Mesenchymal stem cell (in vitro differentiated cells and primary cell): Measurements from ENCODE around the gene POLDIP2.

Experiments
- DNase-seq: peaks from one replicate; pipeline ENCODE4 v3.0.0-alpha.2; 2013
- H2AFZ ChIP-seq: one replicate; pipeline ENCODE4 v1.6.1; 2013; ENCODE audit warnings: low read depth, mild to moderate bottlenecking, control low read depth, inconsistent platforms, low read length, moderate library complexity
- H2AK5ac ChIP-seq: 2 replicates; pipeline ENCODE4 v1.6.1; 2013; ENCODE audit warnings: low read length, moderate library complexity, mild to moderate bottlenecking, inconsistent platforms; ENCODE audit not compliant: severe bottlenecking
- H2BK120ac ChIP-seq: one replicate; pipeline ENCODE4 v1.6.1; 2013; ENCODE audit warnings: low read depth, mild to moderate bottlenecking, inconsistent platforms, low read length, moderate library complexity
- H2BK12ac ChIP-seq, 2 experiments: one replicate each; pipeline ENCODE4 v1.6.1; 2013; ENCODE audit warnings: inconsistent platforms in 2 of 2, low read length in 2 of 2, mild to moderate bottlenecking in 2 of 2, moderate library complexity in 2 of 2, control low read depth in 1 of 2
- H2BK15ac ChIP-seq: one replicate; pipeline ENCODE4 v1.6.1; 2013; ENCODE audit warnings: mild to moderate bottlenecking, low read depth, inconsistent platforms; ENCODE audit not compliant: poor library complexity, severe bottlenecking
- H2BK5ac ChIP-seq: 2 replicates; pipeline ENCODE4 v1.6.1; 2013; ENCODE audit warnings: low read depth, mild to moderate bottlenecking, low read length, control low read depth, inconsistent platforms; ENCODE audit not compliant: poor library complexity, severe bottlenecking
- H3K14ac ChIP-seq, 2 experiments: one replicate each; pipeline ENCODE4 v1.6.1; 2013; ENCODE audit warnings: inconsistent platforms in 2 of 2, low read length in 2 of 2, control low read depth in 1 of 2, mild to moderate bottlenecking in 1 of 2, moderate library complexity in 1 of 2
- H3K18ac ChIP-seq, 2 experiments: one replicate each; pipeline ENCODE4 v1.6.1; 2013; ENCODE audit warnings: inconsistent platforms in 2 of 2, low read length in 2 of 2, control low read depth in 1 of 2, low read depth in 1 of 2, mild to moderate bottlenecking in 1 of 2
- H3K23ac ChIP-seq, 2 experiments: one replicate each; pipeline ENCODE4 v1.6.1; 2013; ENCODE audit warnings: inconsistent platforms in 2 of 2, low read length in 2 of 2, mild to moderate bottlenecking in 2 of 2, moderate library complexity in 2 of 2, control low read depth in 1 of 2
- H3K27ac ChIP-seq: 2 replicates; pipeline ENCODE4 v1.5.1; 2013; ENCODE audit warnings: mild to moderate bottlenecking, moderate library complexity, low read length, control low read depth, inconsistent platforms; ENCODE audit not compliant: poor library complexity, severe bottlenecking
- H3K27me3 ChIP-seq, 2 experiments: 2 replicates each; pipeline versions ENCODE4 v1.6.1 to v1.7.0; 2013; ENCODE audit warnings: low read length in 2 of 2, mild to moderate bottlenecking in 2 of 2, moderate library complexity in 2 of 2, control low read depth in 1 of 2, inconsistent platforms in 1 of 2; ENCODE audit not compliant: control insufficient read depth in 1 of 2, insufficient read depth in 1 of 2
- H3K36me3 ChIP-seq, 2 experiments: 2 replicates each; pipeline versions ENCODE4 v1.6.1 to v1.7.0; 2013; ENCODE audit warnings: low read length in 2 of 2, control low read depth in 1 of 2, inconsistent platforms in 1 of 2, low read depth in 1 of 2, mild to moderate bottlenecking in 1 of 2; ENCODE audit not compliant: insufficient read depth in 2 of 2, control insufficient read depth in 1 of 2
- H3K4ac ChIP-seq, 2 experiments: one replicate each; pipeline ENCODE4 v1.6.1; 2013; ENCODE audit warnings: inconsistent platforms in 2 of 2, low read length in 2 of 2, mild to moderate bottlenecking in 2 of 2, moderate library complexity in 2 of 2, control low read depth in 1 of 2, low read depth in 1 of 2
- H3K4me1 ChIP-seq: 2 replicates; pipeline ENCODE4 v1.6.1; 2013; ENCODE audit warnings: low read depth, low read length, control low read depth; ENCODE audit not compliant: control insufficient read depth, insufficient read depth
- H3K4me2 ChIP-seq: 2 replicates; pipeline ENCODE4 v1.6.1; 2013; ENCODE audit warnings: low read length, mild to moderate bottlenecking, inconsistent platforms; ENCODE audit not compliant: poor library complexity, severe bottlenecking
- H3K4me3 ChIP-seq, 2 experiments: 2 replicates each; pipeline versions ENCODE4 v1.5.1 to v1.7.0; 2013; ENCODE audit warnings: low read length in 2 of 2, mild to moderate bottlenecking in 2 of 2, control low read depth in 1 of 2, low read depth in 1 of 2; ENCODE audit not compliant: insufficient read depth in 1 of 2
- H3K79me1 ChIP-seq: replicated peaks from 2 replicates; pipeline ENCODE4 v1.6.1; 2013; ENCODE audit warnings: mild to moderate bottlenecking, control low read depth, low read length, inconsistent platforms; ENCODE audit not compliant: poor library complexity, severe bottlenecking
- H3K9ac ChIP-seq: 2 replicates; pipeline ENCODE4 v1.7.0; 2013; ENCODE audit warnings: mild to moderate bottlenecking, low read length, moderate library complexity
- H3K9me3 ChIP-seq: 2 replicates; pipeline ENCODE4 v1.7.0; 2013; ENCODE audit warnings: mild to moderate bottlenecking, low read length; ENCODE audit not compliant: control insufficient read depth
- H4K8ac ChIP-seq: one replicate; pipeline ENCODE4 v1.6.1; 2013; ENCODE audit warnings: inconsistent platforms, mild to moderate bottlenecking, low read length, moderate library complexity
- H4K91ac ChIP-seq: one replicate; pipeline ENCODE4 v1.6.1; 2013; ENCODE audit warnings: mild to moderate bottlenecking, low read length, inconsistent platforms
- WGBS: methylation state at CpG from one replicate; pipeline ENCODE4 v1.1.7; 2013; ENCODE audit warnings: mixed read lengths; 5-methylcytosine and 5-hydroxymethylcytosine counted together

Gene POLDIP2

GRCh38 chr17:28330671-28331070, 26.7 kb downstream of the POLDIP2 start:
- no peak overlapping the region for H3K27ac ChIP-seq

DNA sequence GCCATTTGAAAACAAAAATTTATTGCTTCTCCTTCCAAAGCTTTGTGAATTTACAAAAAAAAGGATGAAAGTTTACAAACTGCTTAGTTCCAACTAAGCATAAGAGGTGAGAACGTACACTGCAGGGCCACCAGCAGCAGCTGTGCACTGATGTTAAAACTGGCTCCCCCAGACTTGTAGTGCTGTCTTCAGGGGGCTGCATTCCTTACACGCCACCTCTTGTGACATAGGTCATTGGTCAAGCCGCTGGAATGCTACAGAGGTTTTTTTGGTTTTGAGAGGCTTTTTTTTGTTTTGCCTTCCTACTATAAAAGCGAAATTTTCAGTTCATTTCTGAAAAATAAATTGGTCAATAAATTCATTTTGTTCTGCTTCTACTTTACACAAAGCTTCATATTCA, 29.0 kb downstream of the POLDIP2 start:
- H2BK15ac ChIP-seq = no peak overlapping the region
- H2AFZ ChIP-seq = no peak overlapping the region
- H2AK5ac ChIP-seq = no peak overlapping the region
- H2BK5ac ChIP-seq = no peak overlapping the region
- H3K4me3 ChIP-seq = no peak overlapping the region
- H3K9me3 ChIP-seq = no peaks in the 10 kb centered on the region
- no peak overlapping the region for H3K9ac ChIP-seq
- H3K4ac ChIP-seq = no peak overlapping the region
- H3K18ac ChIP-seq = no peak overlapping the region
- peak; percentile 49 for DNase-seq
- H3K4me2 ChIP-seq = no peak overlapping the region
- peak overlapping the region; percentile 61 for H3K27ac ChIP-seq
- no peaks in the 10 kb centered on the region for H3K27me3 ChIP-seq
- no peak overlapping the region for H2BK12ac ChIP-seq
- H4K91ac ChIP-seq = no peak overlapping the region
- peaks cover 28 to 62% of the 10 kb centered on the region in 2 experiments for H3K36me3 ChIP-seq
- H3K4me1 ChIP-seq = peaks cover 9% of the 10 kb centered on the region
- H4K8ac ChIP-seq = no peak overlapping the region
- H3K79me1 ChIP-seq = peaks cover 35% of the 10 kb centered on the region
- WGBS = 49% methylated on average over 3 of the region's 4 CpGs
- H3K14ac ChIP-seq = no peak overlapping the region
- no peak overlapping the region for H2BK120ac ChIP-seq
- H3K23ac ChIP-seq = no peak overlapping the region

More at GRCh38 chr17:28330671-28331070, 26.7 kb downstream of the POLDIP2 start:
- H2AFZ ChIP-seq = no peak overlapping the region
- H3K36me3 ChIP-seq = peaks cover 28 to 60% of the 10 kb centered on the region in 2 experiments
- H3K9me3 ChIP-seq = no peaks in the 10 kb centered on the region
- H4K8ac ChIP-seq = no peak overlapping the region
- no peak for DNase-seq
- peaks cover 17% of the 10 kb centered on the region for H3K4me1 ChIP-seq
- H3K27me3 ChIP-seq = no peaks in the 10 kb centered on the region
- no peak overlapping the region for H3K4me2 ChIP-seq
- no peak overlapping the region for H2BK120ac ChIP-seq
- H3K23ac ChIP-seq = no peak overlapping the region
- no peak overlapping the region for H4K91ac ChIP-seq
- no peak overlapping the region for H2AK5ac ChIP-seq
- no peak overlapping the region for H3K14ac ChIP-seq
- H3K4me3 ChIP-seq = no peak overlapping the region
- H2BK15ac ChIP-seq = no peak overlapping the region
- 97% methylated on average over 5 of the region's 5 CpGs for WGBS
- H3K9ac ChIP-seq = no peak overlapping the region
- no peak overlapping the region for H2BK12ac ChIP-seq
- peaks cover 39% of the 10 kb centered on the region for H3K79me1 ChIP-seq
- no peak overlapping the region for H3K4ac ChIP-seq
- no peak overlapping the region for H3K18ac ChIP-seq
- no peak overlapping the region for H2BK5ac ChIP-seq

- Histone ChIP-seq H2BK12ac (no peak overlapping the region), H3K4me3 (no peak overlapping the region), H2AK5ac (no peak overlapping the region), H3K9ac (peak overlapping the region; percentile 5), H2BK15ac (no peak overlapping the region), H2AFZ (no peak overlapping the region), H2BK5ac (no peak overlapping the region), H3K4me1 (peaks cover 7% of the 10 kb centered on the region), H2BK120ac (no peak overlapping the region), H3K23ac (no peak overlapping the region), H3K9me3 (no peaks in the 10 kb centered on the region), H3K27ac (peak overlapping the region; percentile 61), H3K27me3 (no peaks in the 10 kb centered on the region), H4K91ac (no peak overlapping the region), H3K4me2 (no peak overlapping the region), H3K79me1 (peaks cover 36% of the 10 kb centered on the region), H4K8ac (no peak overlapping the region), H3K14ac (no peak overlapping the region), H3K18ac (no peak overlapping the region), H3K36me3 (peaks cover 28 to 62% of the 10 kb centered on the region in 2 experiments), H3K4ac (no peak overlapping the region)
- 83% methylated on average over 2 of the region's 3 CpGs for WGBS
- peak; percentile 26 for DNase-seq
Measured at GRCh38 chr17:28327709-28328108, 29.6 kb downstream of the POLDIP2 start.

GRCh38 chr17:28327031-28327607, 30.2 kb downstream of the POLDIP2 start:
- Histone ChIP-seq H3K36me3 (peaks cover 27 to 61% of the 10 kb centered on the region in 2 experiments), H3K27ac (no peak overlapping the region), H3K18ac (no peak overlapping the region), H3K23ac (no peak overlapping the region), H4K91ac (no peak overlapping the region), H3K4me1 (peaks cover 7% of the 10 kb centered on the region), H2BK120ac (no peak overlapping the region), H2BK15ac (no peak overlapping the region), H3K9me3 (no peaks in the 10 kb centered on the region), H4K8ac (peak overlapping the region; percentile 36), H3K14ac (no peak overlapping the region), H2AK5ac (peak overlapping the region; percentile 78), H2BK5ac (no peak overlapping the region), H3K4me2 (no peak overlapping the region), H3K4me3 (no peak overlapping the region), H3K79me1 (peaks cover 33% of the 10 kb centered on the region), H3K27me3 (no peaks in the 10 kb centered on the region), H3K9ac (no peak overlapping the region), H3K4ac (no peak overlapping the region), H2AFZ (no peak overlapping the region), H2BK12ac (no peak overlapping the region)
- no peak for DNase-seq
- WGBS = 97% methylated on average over 6 of the region's 9 CpGs
